ENCODE data around the gene SEC11A. TPM values are rescaled to one million over a fixed set of nuclear protein-coding genes. Genes with fewer than 3 reads are reported as not detected.
A peak's percentile ranks its signal among the peaks of the same experiment; 100 is the strongest.
"Not testable (repeated sequence)": the region's sequence is repeated elsewhere in the genome, so short reads cannot be mapped to it uniquely, and the experiment has no call there.

SEC11A gene
- total RNA-seq, 1 donor = 117 TPM

DNA sequence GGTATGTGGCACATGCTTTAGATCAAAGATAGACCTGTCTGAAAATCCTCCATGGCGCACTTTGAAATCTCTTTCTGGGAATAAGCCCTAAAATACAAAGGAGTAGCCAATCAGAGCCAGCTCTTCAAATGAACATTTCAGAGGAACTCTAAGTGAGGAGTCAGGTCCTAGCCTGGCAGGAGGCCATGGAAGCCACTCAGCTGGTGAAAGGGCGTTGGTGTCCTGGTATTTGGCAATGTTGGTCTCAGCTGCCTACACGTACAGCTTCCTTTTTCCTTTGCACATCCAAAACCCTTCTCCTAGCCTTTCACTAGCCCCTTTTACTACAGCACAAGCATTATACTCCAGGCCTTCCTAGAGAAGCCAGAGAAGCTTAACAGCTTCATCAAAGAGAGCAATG lies 67.4 kb downstream of the SEC11A start:
- peaks cover 18% of the 10 kb centered on the region for H3K4me1 ChIP-seq (ENCODE audit: insufficient read depth, low read length)
- H3K27me3 ChIP-seq (ENCODE audit: insufficient read depth, low read length) = no peaks in the 10 kb centered on the region
- no peak overlapping the region for H3K4me3 ChIP-seq (ENCODE audit: low read length)
- H3K9me3 ChIP-seq (ENCODE audit: low read depth, low read length) = no peaks in the 10 kb centered on the region

DNA sequence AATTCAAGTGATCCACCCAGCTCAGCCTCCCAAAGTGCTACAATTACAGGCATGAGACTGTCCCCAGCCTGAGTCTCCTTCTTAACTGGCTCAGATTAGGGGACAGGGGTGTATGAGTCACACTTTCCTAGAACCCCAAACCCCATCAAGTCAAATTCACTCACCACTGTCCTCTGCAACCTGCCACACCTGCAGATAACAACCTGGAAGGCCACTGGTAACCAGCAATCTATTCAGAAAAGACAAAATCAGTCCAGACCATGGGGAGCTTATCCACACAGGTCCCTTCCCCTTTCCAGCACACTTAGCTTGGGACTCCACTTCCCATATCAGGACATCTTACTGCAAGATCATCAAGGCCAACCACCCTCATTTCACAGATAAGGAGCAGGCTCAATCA lies 68.2 kb downstream of the SEC11A start:
- no peaks in the 10 kb centered on the region for H3K9me3 ChIP-seq (ENCODE audit: low read depth, low read length)
- H3K4me1 ChIP-seq (ENCODE audit: insufficient read depth, low read length) = peaks cover 10% of the 10 kb centered on the region
- H3K27me3 ChIP-seq (ENCODE audit: insufficient read depth, low read length) = no peaks in the 10 kb centered on the region
- H3K4me3 ChIP-seq (ENCODE audit: low read length) = no peak overlapping the region

DNA sequence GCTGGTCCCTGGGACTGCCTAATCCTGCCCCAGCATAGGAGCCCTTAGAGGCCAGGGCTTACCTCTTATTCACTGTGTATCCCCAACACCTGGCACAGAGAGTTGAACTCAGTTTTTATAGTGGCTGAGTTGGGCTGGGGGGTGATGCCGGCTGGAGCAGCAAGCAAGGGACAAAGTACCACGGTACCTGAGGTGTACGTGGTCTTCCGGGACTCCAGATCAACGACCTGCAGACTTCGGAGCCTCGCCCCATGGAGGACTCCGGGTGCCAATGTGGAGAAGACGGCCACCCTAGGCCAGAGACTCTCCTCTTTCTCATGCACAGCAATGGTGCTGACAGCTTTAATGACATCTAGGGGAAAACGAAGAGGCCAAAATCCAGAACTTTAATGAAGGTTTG lies 69.9 kb downstream of the SEC11A start:
- Histone ChIP-seq H3K4me1 (ENCODE audit: insufficient read depth, low read length) (peaks cover 8% of the 10 kb centered on the region), H3K4me3 (ENCODE audit: low read length) (no peak overlapping the region), H3K9me3 (ENCODE audit: low read depth, low read length) (no peaks in the 10 kb centered on the region), H3K27me3 (ENCODE audit: insufficient read depth, low read length) (no peaks in the 10 kb centered on the region)

DNA sequence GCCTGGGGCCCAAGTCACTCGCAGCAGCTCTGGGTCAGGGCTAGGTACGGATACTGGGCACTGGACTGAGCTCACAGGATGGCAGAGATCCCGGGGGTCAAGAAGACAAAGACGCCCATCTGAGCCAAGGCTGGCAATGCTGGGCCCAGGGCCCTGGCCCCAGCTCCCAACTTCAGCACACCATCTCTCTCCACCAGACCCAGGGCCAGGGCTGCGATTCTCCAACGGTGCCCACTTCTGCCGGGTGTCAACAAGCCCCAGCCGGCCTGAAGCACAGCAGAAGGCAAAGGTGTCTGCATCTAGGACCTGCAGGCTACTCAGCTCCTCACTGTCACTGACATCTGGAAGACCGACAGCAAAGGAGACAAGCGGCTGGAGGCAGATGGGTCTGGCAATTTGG lies 70.4 kb downstream of the SEC11A start:
- no peaks in the 10 kb centered on the region for H3K27me3 ChIP-seq (ENCODE audit: insufficient read depth, low read length)
- no peak overlapping the region for H3K4me3 ChIP-seq (ENCODE audit: low read length)
- H3K4me1 ChIP-seq (ENCODE audit: insufficient read depth, low read length) = peaks cover 8% of the 10 kb centered on the region
- no peaks in the 10 kb centered on the region for H3K9me3 ChIP-seq (ENCODE audit: low read depth, low read length)

DNA sequence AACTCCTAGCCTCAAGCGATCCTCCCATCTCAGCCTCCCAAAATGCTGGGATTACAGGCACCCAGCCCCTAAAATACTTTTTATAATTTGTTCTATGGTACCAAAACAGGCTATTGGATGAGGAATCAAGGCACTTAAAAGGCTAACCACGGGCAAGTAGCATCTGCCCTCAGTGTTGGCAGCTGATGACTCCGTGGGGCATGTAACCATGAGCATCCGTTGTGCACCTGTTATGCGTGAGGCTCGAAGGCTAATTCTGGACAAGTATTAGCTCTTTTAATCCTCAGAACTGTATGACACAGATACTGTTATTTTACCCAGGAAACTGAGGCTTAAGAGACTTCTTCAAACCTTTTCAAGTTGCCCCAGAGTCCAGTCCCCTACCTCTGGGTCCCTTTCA lies 72.1 kb downstream of the SEC11A start:
- no peaks in the 10 kb centered on the region for H3K9me3 ChIP-seq (ENCODE audit: low read depth, low read length)
- H3K27me3 ChIP-seq (ENCODE audit: insufficient read depth, low read length) = no peaks in the 10 kb centered on the region
- H3K4me1 ChIP-seq (ENCODE audit: insufficient read depth, low read length) = peaks cover 7% of the 10 kb centered on the region
- no peak overlapping the region for H3K4me3 ChIP-seq (ENCODE audit: low read length)

DNA sequence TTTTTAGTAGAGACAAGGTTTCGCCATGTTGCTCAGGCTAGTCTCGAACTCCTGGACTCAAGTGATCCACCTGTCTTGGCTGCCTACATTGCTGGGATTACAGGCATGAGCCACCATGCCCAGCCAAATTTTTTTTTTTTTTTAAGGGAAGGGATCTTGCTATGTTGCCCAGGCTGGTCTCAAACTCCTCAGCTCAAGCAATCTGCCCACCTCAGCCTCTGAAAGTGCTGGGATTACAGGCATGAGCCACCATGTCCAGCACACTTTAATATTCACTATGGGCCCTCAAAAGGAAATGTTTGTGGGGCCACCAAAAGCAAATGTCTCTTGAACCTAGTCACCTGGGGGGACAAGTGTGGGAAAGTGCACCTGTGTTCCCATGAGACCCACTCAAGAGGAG lies 73.3 kb downstream of the SEC11A start:
- not testable (repeated sequence) for H3K9me3 ChIP-seq (ENCODE audit: low read depth, low read length); H3K4me3 ChIP-seq (ENCODE audit: low read length); H3K27me3 ChIP-seq (ENCODE audit: insufficient read depth, low read length); H3K4me1 ChIP-seq (ENCODE audit: insufficient read depth, low read length)

DNA sequence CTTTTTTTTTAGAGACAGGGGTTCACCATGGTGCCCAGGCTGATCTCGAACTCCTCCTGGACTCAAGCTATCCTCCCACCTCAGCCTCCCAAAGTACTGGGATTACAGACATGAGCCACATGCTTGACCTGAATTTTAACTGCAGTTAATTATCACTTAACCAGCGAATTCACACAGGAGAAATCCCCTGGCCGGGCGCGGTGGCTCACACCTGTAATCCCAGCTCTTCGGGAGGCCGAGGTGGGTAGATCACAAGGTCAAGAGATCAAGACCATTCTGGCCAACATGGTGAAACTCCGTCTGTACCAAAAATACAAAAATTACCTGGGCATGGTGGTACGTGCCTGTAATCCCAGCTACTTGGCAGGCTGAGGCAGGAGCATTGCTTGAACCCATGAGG lies 74.1 kb downstream of the SEC11A start:
- not testable (repeated sequence) for H3K27me3 ChIP-seq (ENCODE audit: insufficient read depth, low read length); H3K9me3 ChIP-seq (ENCODE audit: low read depth, low read length); H3K4me1 ChIP-seq (ENCODE audit: insufficient read depth, low read length); H3K4me3 ChIP-seq (ENCODE audit: low read length)

DNA sequence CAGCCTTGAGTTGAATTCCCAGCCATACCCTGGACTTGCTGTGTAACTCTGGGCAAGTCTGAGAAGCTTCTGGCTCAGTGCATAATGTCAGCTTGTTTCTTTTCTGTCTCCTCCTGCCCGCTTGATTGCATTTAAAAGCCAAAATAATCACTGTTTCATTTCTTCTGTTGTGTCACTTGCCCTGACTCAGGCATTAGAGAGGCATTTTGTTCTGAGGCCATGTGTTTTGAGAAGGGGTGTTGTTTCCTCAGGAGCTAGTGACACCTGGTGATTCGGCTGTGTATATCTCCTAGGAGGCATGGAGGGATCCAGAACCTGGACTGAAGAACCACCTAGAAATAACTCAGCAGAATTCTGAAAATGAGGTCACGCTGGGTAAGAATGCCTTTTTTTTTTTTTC lies 77.8 kb downstream of the SEC11A start:
- Histone ChIP-seq H3K4me3 (ENCODE audit: low read length) (no peak overlapping the region), H3K9me3 (ENCODE audit: low read depth, low read length) (no peaks in the 10 kb centered on the region), H3K4me1 (ENCODE audit: insufficient read depth, low read length) (peaks cover 22% of the 10 kb centered on the region), H3K27me3 (ENCODE audit: insufficient read depth, low read length) (no peaks in the 10 kb centered on the region)

DNA sequence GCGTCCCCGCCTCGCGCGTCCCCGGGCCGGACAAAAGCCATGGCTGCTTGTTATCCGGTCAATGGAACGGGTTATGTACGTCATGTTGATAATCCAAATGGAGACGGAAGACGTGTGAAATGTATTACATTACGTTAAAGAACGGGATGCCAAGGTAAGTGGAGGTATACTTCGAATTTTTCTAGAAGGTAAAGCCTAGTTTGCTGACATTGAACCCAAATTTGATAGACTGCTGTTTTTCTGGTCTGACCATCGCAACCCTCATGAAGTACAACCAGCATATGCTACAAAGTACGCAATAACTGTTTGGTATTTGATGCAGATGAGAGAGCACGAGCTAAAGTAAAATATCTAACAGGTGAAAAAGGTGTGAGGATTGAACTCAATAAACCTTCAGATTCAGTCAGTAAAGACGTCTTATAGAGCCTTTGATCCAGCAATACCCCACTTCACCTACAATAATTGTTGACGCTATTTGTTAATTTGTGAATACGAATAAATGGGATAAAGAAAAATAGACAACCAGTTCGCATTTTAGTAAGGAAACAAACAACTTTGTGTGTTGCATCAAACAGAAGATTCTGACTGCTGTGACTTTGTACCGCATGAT lies 81.6 kb downstream of the SEC11A start:
- Histone ChIP-seq H3K4me1 (ENCODE audit: insufficient read depth, low read length) (peaks cover 44% of the 10 kb centered on the region), H3K4me3 (ENCODE audit: low read length) (peak overlapping the region; percentile 62), H3K9me3 (ENCODE audit: low read depth, low read length) (no peaks in the 10 kb centered on the region), H3K27me3 (ENCODE audit: insufficient read depth, low read length) (no peaks in the 10 kb centered on the region)

DNA sequence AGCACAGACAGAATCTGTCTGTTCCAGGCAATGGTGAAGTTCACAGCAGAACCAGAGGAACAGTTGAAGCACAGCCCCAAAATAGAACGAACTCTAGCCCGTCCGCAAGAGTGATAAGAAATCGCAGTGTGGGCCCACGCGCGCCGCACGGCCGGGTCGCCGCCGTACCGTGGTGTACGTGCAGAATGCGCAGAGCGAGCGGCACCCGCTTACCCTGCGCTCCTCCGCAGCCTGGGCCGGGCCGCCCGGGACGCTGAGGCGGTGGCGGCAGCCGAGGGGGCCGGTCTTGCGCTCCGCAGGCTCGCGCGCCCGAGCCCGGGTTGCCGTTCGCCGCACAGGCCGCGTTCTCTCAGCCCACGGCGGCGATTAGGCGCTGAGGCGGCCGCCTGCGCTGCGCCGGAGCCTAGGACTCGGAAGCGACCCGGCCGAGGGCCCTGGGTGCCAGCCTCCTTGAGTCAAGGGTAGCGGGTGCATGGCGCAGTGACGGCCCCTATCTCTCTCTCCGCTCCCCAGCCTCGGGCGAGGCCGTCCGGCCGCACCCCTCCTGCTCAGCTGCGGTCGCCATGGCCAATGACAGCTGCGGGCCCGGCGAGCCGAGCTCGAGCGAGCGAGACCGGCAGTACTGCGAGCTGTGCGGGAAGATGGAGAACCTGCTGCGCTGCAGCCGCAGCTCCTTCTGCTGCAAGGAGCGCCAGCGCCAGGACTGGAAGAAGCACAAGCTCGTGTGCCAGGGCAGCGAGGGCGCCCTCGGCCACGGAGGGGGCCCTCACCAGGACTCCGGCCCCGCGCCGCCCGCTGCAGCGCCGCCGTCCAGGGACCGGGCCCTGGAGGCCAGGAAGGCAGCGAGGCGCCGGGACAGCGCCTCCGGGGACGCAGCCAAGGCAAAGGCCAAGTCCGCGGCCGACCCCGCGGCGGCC lies 82.4 kb downstream of the SEC11A start:
- H3K9me3 ChIP-seq (ENCODE audit: low read depth, low read length) = no peaks in the 10 kb centered on the region
- no peaks in the 10 kb centered on the region for H3K27me3 ChIP-seq (ENCODE audit: insufficient read depth, low read length)
- peak overlapping the region; percentile 62 for H3K4me3 ChIP-seq (ENCODE audit: low read length)
- H3K4me1 ChIP-seq (ENCODE audit: insufficient read depth, low read length) = peaks cover 44% of the 10 kb centered on the region

DNA sequence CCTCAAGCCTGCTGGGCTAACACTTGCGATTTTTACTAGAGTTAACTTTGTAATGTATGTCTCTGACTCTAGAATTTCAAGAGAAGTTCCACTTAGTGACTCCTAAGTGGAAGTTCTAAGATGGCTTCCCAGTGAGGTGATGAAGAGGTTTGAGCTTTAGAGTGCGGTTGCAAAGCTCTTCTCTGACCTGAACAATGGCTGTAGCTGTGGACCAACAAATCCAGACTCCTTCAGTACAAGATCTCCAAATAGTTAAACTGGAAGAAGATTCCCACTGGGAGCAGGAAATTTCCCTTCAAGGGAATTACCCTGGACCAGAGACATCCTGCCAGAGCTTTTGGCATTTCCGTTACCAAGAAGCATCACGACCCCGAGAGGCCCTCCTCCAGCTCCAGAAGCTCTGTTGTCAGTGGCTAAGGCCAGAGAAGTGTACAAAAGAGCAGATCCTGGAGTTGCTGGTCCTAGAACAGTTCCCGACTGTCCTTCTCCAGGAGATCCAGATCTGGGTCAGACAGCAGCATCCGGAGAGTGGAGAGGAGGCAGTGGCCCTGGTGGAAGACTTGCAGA lies 84.2 kb downstream of the SEC11A start:
- H3K4me3 ChIP-seq (ENCODE audit: low read length) = peak overlapping the region; percentile 64
- no peaks in the 10 kb centered on the region for H3K27me3 ChIP-seq (ENCODE audit: insufficient read depth, low read length)
- no peaks in the 10 kb centered on the region for H3K9me3 ChIP-seq (ENCODE audit: low read depth, low read length)
- H3K4me1 ChIP-seq (ENCODE audit: insufficient read depth, low read length) = peaks cover 44% of the 10 kb centered on the region

DNA sequence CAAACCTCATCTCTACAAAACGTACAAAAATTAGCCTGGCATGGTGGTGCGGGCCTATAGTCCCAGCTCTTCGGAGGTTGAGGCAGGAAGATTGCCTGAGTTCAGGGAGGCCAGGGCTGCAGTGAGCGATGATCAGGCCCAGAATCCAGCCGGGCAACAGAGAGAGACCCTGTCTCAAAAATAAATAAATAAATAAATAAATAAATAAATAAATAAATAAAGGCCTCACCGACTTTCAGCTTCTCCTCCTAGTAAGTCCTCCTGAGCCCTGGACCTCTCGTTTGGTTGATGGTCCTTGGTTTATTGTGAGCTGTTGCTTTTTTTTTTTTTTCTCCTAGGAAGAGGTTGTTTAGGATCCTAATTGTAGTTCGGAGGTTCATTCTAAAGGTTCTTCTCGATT lies 86.9 kb downstream of the SEC11A start:
- Histone ChIP-seq H3K27me3 (ENCODE audit: insufficient read depth, low read length) (no peaks in the 10 kb centered on the region), H3K4me1 (ENCODE audit: insufficient read depth, low read length) (peaks cover 25% of the 10 kb centered on the region), H3K4me3 (ENCODE audit: low read length) (no peak overlapping the region)

DNA sequence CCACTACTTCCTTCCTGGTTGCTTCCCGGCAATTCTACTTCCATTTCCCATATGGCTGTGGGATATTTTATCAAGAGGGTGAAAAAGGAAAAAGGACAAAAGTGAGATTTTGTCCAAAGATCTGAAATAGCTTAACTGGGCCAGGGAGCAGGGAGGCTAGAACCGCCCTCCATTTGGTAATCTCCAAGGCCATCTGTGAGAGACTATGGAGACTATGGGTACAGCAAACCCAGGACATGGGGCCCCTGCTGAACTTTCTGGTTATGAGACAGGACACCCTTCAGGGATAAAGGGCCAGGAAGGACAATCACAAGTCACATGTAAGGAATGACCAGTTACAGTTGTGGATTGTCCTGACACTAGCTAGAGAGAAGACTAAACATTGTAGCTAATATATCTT lies 90.8 kb downstream of the SEC11A start:
- H3K9me3 ChIP-seq (ENCODE audit: low read depth, low read length) = peaks cover 18% of the 10 kb centered on the region
- no peaks in the 10 kb centered on the region for H3K27me3 ChIP-seq (ENCODE audit: insufficient read depth, low read length)
- no peak overlapping the region for H3K4me3 ChIP-seq (ENCODE audit: low read length)
- H3K4me1 ChIP-seq (ENCODE audit: insufficient read depth, low read length) = no peaks in the 10 kb centered on the region

More for the DNA sequence above, 86.9 kb downstream of the SEC11A start:
- H3K9me3 ChIP-seq (ENCODE audit: low read depth, low read length) = no peaks in the 10 kb centered on the region

DNA sequence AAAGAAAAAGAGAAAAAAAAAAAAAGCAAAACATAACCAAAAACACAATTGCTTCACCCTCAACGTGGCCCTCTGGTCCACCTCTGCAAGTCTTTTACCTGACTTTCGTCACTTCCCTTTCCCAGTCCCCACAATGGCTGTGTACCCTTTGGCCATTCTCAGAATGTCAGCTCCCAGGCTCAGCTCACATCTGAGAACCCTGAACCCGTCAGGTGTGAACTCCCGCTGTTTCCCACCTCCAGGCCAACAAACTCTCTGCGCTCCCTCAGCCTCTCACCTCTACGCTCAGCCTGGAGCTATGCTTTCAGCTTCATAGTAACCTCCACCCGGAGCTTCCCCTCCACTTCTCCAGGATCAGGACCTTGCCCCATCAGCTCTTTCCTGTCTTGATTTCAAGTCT lies 91.6 kb downstream of the SEC11A start:
- H3K27me3 ChIP-seq (ENCODE audit: insufficient read depth, low read length) = no peaks in the 10 kb centered on the region
- H3K4me3 ChIP-seq (ENCODE audit: low read length) = no peak overlapping the region
- H3K9me3 ChIP-seq (ENCODE audit: low read depth, low read length) = peaks cover 20% of the 10 kb centered on the region
- no peaks in the 10 kb centered on the region for H3K4me1 ChIP-seq (ENCODE audit: insufficient read depth, low read length)

DNA sequence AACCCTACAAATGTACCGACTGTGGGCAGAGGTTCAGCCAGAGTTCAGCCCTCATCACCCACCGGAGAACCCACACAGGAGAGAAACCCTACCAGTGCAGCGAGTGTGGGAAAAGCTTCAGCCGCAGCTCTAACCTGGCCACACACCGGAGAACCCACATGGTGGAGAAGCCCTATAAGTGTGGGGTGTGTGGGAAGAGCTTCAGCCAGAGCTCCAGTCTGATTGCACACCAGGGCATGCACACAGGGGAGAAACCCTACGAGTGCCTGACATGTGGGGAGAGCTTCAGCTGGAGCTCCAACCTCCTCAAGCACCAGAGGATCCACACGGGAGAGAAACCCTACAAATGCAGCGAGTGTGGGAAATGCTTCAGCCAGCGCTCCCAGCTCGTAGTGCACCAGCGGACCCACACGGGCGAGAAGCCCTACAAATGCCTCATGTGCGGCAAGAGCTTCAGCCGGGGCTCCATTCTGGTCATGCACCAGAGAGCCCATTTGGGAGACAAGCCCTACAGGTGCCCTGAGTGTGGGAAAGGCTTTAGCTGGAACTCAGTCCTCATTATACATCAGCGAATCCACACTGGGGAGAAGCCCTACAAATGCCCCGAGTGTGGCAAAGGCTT lies 94.5 kb downstream of the SEC11A start:
- H3K27me3 ChIP-seq (ENCODE audit: insufficient read depth, low read length) = no peaks in the 10 kb centered on the region
- no peak overlapping the region for H3K4me3 ChIP-seq (ENCODE audit: low read length)
- H3K4me1 ChIP-seq (ENCODE audit: insufficient read depth, low read length) = peaks cover 6% of the 10 kb centered on the region
- peaks cover 20% of the 10 kb centered on the region for H3K9me3 ChIP-seq (ENCODE audit: low read depth, low read length)
